NB4 (cell line): ENCODE data around the gene MYO1E.

Source experiments
- DNase-seq: peaks from one replicate; pipeline ENCODE4 v3.0.0; 2010; ENCODE audit warnings: low read depth
- H3K4me3 ChIP-seq: one replicate; pipeline ENCODE4 v1.5.1; 2011; ENCODE audit warnings: mild to moderate bottlenecking, low read depth, low read length, moderate library complexity
- CTCF ChIP-seq: IDR thresholded peaks from one replicate; pipeline ENCODE4 v1.5.1; 2012; ENCODE audit warnings: low read depth, low read length
- MAX ChIP-seq: IDR thresholded peaks from 2 replicates; pipeline ENCODE4 v1.6.1; 2011; ENCODE audit warnings: low read depth, low read length
- MYC ChIP-seq: IDR thresholded peaks from 2 replicates; pipeline ENCODE4 v1.6.1; 2011; ENCODE audit warnings: low read depth, low read length
- POLR2A ChIP-seq: IDR thresholded peaks from 2 replicates; pipeline ENCODE4 v1.6.1; 2011; ENCODE audit warnings: mild to moderate bottlenecking; ENCODE audit not compliant: insufficient read length; ENCODE audit errors: extremely low read depth

The MYO1E gene

GRCh38 chr15:59194639-59195325 lies 177.9 kb downstream of the MYO1E start:
- no peak for TF ChIP-seq CTCF
- TF ChIP-seq MAX: no peak
- no peak for TF ChIP-seq POLR2A
- TF ChIP-seq MYC: no peak
- no peak overlapping the region for H3K4me3 ChIP-seq
- DNase-seq: no peak

GRCh38 chr15:59191855-59192237 lies 180.8 kb downstream of the MYO1E start:
- no peak overlapping the region for H3K4me3 ChIP-seq
- TF ChIP-seq CTCF (no peak), POLR2A (no peak), MAX (no peak), MYC (no peak)
- DNase-seq: no peak

GRCh38 chr15:59190291-59190690 lies 182.4 kb downstream of the MYO1E start:
- DNase-seq: no peak
- H3K4me3 ChIP-seq: no peak overlapping the region
- TF ChIP-seq MAX (no peak), CTCF (no peak), MYC (no peak), POLR2A (no peak)

- H3K4me3 ChIP-seq: no peak overlapping the region
- TF ChIP-seq POLR2A: no peak
- TF ChIP-seq MAX: no peak
- no peak for TF ChIP-seq CTCF
- TF ChIP-seq MYC: no peak
- DNase-seq: no peak
These were observed 183.4 kb downstream of the MYO1E start for GRCh38 chr15:59189241-59189640.

- H3K4me3 ChIP-seq: no peak overlapping the region
- no peak for DNase-seq
- TF ChIP-seq MYC: no peak
These were observed 186.2 kb downstream of the MYO1E start for GRCh38 chr15:59186501-59186900.

GRCh38 chr15:59185725-59186124 lies 186.9 kb downstream of the MYO1E start:
- DNase-seq: peak; percentile 30
- H3K4me3 ChIP-seq: no peak overlapping the region
- TF ChIP-seq MAX (no peak), MYC (no peak), POLR2A (no peak), CTCF (peak; percentile 8)
